H54 (cell line): ENCODE data around the gene ST6GALNAC5.
"Not testable (repeated sequence)": the region's sequence is repeated elsewhere in the genome, so short reads cannot be mapped to it uniquely, and the experiment has no call there.

Experiments used
- DNase-seq: peaks from one replicate; pipeline ENCODE4 v3.0.0; 2011; ENCODE audit warnings: low spot score, mixed read lengths; ENCODE audit not compliant: insufficient read length
- FAIRE-seq: peaks from 3 replicates; lab custom pipeline; 2011; peaks lifted over from hg19 to GRCh38; lab: Jason Lieb, UNC
- POLR2A ChIP-seq: IDR thresholded peaks from 2 replicates; pipeline ENCODE4 v1.6.1; 2011; ENCODE audit warnings: low read depth, mild to moderate bottlenecking, low read length

The ST6GALNAC5 gene

GRCh38 chr1:76958828-76959227 is 91.5 kb downstream of the ST6GALNAC5 start:
- no peak for TF ChIP-seq POLR2A
- FAIRE-seq (no peak), DNase-seq (no peak)

GRCh38 chr1:76959556-76959955 is 92.3 kb downstream of the ST6GALNAC5 start:
- FAIRE-seq (no peak), DNase-seq (no peak)
- TF ChIP-seq POLR2A, result no peak

DNA sequence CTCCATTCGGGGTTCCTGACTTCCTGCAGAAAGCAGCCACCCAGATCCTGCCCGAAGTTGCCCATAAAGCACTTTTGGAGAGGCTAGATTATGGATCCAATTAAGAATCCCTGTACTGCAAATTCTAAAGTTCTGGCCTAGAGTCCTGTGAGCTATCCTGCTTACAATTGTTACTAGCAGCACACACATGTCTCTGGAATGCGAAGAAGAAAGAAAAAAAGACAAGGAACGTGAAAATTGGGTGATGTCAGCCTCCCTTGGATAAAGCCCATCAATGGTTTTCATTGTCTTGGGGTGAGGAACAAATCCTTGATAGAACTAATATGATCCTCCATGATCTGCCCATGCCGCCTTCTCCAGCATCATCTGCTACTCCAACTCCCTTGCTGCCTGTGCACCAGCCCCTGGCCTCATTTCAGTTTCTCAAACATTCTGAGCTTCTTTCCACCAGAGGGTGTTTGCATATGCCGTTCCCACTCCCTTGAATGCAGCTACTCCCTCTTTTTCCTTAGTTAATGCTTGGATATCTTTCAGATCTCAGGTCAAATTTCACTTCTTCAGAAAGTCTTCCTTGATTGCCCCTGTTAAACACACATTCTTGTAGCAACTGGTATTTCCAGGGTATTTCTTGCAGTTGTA is 94.0 kb downstream of the ST6GALNAC5 start:
- TF ChIP-seq POLR2A, result no peak
- DNase-seq (no peak), FAIRE-seq (no peak)

DNA sequence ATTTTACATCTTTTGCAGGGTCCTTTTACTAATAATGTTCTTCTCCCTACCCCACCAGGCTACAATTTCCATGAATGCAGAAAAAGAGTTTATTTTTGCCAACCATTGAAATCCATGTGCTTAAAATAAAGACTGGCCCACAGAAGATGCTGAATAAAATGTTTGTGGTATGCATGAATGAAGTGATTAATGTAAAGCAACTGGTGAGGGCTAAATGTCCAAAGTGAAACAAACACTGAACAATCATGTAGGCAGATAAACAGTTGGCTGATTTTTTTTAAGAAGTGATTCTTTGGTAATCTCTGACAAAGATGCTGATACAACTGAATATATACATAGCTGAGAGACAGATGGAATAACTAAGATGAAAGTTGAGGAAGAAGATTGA is 94.5 kb downstream of the ST6GALNAC5 start:
- DNase-seq, result no peak
- no peak for TF ChIP-seq POLR2A
- no peak for FAIRE-seq

DNA sequence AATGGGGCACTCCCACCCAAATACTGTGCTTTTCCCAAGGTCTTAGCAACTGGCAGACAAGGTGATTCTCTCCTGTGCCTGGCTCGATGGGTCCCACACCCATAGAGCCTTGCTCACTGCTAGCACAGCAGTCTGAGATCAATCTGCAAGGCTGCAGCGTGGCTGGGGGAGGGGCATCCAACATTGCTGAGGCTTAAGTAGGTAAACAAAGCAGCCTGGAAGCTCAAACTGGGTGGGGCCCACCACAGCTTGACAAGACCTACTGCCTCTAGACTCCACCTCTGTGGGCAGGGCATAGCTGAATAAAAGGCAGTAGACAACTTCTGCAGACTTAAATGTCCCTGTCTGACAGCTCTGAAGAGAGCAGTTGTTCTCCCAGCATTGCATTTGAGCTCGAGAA is 114.0 kb downstream of the ST6GALNAC5 start:
- not testable (repeated sequence) for DNase-seq, FAIRE-seq

DNA sequence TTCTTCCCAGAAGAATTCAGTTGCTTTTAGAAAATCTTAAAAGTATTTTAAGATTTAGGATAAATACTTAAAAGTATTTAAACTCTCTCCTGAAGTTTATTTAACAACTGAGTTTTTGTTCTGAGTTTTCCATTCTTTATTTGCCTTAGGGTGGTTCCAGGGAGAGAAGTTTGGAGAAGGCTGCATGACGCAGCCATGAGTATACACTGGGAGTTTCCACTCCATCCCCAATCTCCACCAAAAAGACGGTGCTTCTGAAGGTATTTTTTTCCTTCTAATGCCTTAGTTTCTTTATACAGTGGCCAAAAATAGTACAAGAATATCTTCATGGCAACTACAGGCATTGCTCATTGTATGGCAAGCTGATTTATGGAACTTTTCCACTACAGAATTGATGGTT is 122.7 kb downstream of the ST6GALNAC5 start:
- FAIRE-seq, result no peak
- DNase-seq, result no peak

DNA sequence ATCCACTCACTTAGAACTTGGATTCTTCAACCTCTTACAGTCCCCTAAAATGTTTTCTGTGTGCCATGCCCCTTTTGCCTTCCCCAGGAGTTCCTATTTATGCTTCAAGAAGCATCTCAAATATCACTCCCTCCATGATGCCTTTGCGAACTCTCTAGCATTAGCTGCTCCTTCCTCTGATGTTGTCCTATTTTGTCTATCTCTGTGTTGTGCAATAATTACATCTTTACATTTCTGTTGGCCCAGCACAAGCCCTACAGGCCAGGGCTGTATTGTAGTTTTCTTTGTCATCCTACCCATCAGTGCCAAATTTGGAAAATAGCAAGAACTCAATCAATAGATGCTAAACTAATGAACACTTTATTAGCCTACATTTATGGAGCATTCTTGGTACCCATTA is 125.8 kb downstream of the ST6GALNAC5 start:
- no peak for FAIRE-seq
- no peak for TF ChIP-seq POLR2A
- DNase-seq, result no peak

More for the DNA sequence above, 122.7 kb downstream of the ST6GALNAC5 start:
- no peak for TF ChIP-seq POLR2A

DNA sequence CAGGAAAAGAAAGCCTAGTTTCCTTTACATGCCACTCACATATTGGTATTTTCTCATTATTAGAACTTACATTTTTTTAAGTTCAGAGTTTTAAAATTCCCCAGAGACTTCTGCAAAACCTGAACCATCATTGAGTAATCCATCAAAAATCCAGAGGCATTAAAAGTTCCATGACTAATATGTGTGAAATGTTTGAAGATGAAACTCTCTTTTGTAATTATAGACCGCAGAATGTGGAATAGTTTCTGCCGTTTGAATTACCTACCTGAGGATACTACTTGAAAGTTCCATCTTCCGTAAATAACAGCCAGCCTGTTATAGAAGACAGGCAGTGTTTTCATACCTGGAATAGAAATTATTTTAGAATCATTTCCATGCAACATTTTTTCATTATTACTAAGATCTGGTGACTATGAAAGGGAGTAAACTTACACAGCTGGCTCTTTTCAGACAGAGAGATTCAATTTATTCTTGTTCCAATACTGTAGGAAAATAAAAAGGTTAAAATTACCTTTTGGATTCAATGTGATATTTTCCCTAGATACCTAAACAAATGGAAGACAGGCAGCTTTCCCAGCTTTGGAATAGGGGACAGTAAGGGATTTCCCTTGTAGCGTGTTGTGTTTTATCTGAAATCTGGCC is 131.4 kb downstream of the ST6GALNAC5 start:
- DNase-seq (peak; percentile 26), FAIRE-seq (peak; percentile 85)
- TF ChIP-seq POLR2A, result no peak

GRCh38 chr1:77007675-77008074 is 140.4 kb downstream of the ST6GALNAC5 start:
- FAIRE-seq, result no peak
- TF ChIP-seq POLR2A, result no peak

DNA sequence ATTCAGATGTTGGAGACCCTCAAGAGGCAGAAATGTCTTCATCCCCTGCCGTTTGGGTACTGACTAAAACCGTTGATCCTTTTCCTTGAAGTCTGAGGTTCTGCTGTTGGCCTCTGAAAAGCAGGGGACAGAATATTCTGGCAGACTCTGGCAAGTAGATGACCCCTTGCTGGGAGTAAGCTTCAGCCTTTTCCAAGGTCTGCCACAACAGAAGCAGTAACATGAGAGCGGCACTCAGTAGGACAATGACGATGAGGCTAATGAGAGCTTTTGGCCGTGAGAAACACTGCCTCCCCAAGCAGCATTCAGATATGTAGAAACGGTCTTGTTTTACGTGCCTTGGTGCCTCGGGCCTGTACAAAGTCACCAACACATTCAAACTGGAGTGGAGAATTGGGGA is 143.7 kb downstream of the ST6GALNAC5 start:
- DNase-seq (no peak), FAIRE-seq (no peak)
- TF ChIP-seq POLR2A, result no peak

More at GRCh38 chr1:77007675-77008074, 140.4 kb downstream of the ST6GALNAC5 start:
- DNase-seq, result no peak

GRCh38 chr1:77012066-77012465 is 144.8 kb downstream of the ST6GALNAC5 start:
- DNase-seq, result no peak
- no peak for TF ChIP-seq POLR2A
- no peak for FAIRE-seq

GRCh38 chr1:77014073-77014788 is 147.0 kb downstream of the ST6GALNAC5 start:
- DNase-seq (no peak), FAIRE-seq (no peak)
- TF ChIP-seq POLR2A, result no peak

DNA sequence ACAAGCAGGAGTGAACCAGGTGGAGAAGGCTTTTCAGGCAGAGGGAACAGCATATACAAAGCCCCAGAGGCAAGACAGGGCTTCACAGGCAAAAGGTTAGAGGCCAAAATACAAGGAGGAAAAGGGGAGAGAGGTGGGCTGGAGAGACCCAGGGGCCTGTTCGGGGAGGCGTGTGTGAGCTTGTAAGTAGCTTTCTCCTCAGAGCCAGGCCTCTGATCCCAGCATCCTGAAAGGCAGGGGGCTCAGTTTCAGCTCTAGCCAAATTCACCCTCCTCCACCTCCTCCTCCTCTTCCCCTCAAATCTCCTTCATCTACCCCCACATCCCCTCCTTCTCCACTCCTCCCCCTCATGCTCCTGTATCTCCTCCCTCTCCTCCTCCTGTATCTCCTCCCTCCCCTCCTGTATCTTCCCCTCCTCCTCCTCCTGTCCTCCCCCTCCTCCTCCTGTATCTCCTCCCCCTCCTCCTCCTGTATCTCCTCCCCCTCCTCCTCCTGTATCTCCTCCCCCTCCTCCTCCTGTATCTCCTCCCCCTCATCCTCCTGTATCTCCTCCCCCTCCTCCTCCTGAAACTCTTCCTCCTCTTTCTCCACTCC is 148.6 kb downstream of the ST6GALNAC5 start:
- FAIRE-seq (no peak), DNase-seq (no peak)
- no peak for TF ChIP-seq POLR2A

GRCh38 chr1:77016386-77016985 is 149.2 kb downstream of the ST6GALNAC5 start:
- TF ChIP-seq POLR2A, result no peak
- no peak for FAIRE-seq
- no peak for DNase-seq

- FAIRE-seq (no peak), DNase-seq (no peak)
- TF ChIP-seq POLR2A, result no peak
Measured at GRCh38 chr1:77018311-77018710, 151.0 kb downstream of the ST6GALNAC5 start.
